Measurements from ENCODE around the gene ABCA3. TPM values are rescaled to one million over a fixed set of nuclear protein-coding genes. Genes with fewer than 3 reads are reported as not detected.

Gene ABCA3
- total RNA-seq, 1 donor from 2014 or later, result 32.1 TPM

GRCh38 chr16:2298621-2299020, 41.9 kb downstream of the ABCA3 start:
- DNase-seq (ENCODE audit: low read depth), result no peak

GRCh38 chr16:2297506-2297860, 43.0 kb downstream of the ABCA3 start:
- no peak overlapping the region for H3K4me3 ChIP-seq (ENCODE audit: low read depth, low read length)
- no peaks in the 10 kb centered on the region for H3K36me3 ChIP-seq (ENCODE audit: control insufficient read depth, insufficient read depth, low read length)
- TF ChIP-seq CTCF (IDR thresholded peaks at IDR 0.05; ENCODE audit: insufficient read depth, low read length, poor library complexity, severe bottlenecking), result no peak
- no peaks in the 10 kb centered on the region for H3K27me3 ChIP-seq (ENCODE audit: control insufficient read depth, insufficient read depth, low read length)
- no peak for DNase-seq (ENCODE audit: low read depth)

More at GRCh38 chr16:2298621-2299020, 41.9 kb downstream of the ABCA3 start:
- no peak for TF ChIP-seq CTCF (IDR thresholded peaks at IDR 0.05; ENCODE audit: insufficient read depth, low read length, poor library complexity, severe bottlenecking)
- no peaks in the 10 kb centered on the region for H3K27me3 ChIP-seq (ENCODE audit: control insufficient read depth, insufficient read depth, low read length)
- H3K36me3 ChIP-seq (ENCODE audit: control insufficient read depth, insufficient read depth, low read length), result no peaks in the 10 kb centered on the region
- H3K4me3 ChIP-seq (ENCODE audit: low read depth, low read length), result no peak overlapping the region

- H3K36me3 ChIP-seq (ENCODE audit: control insufficient read depth, insufficient read depth, low read length), result no peaks in the 10 kb centered on the region
- DNase-seq (ENCODE audit: low read depth), result no peak
Observed at GRCh38 chr16:2296661-2297505, 43.6 kb downstream of the ABCA3 start.

GRCh38 chr16:2295056-2295798, 45.3 kb downstream of the ABCA3 start:
- no peaks in the 10 kb centered on the region for H3K27me3 ChIP-seq (ENCODE audit: control insufficient read depth, insufficient read depth, low read length)
- no peak overlapping the region for H3K4me3 ChIP-seq (ENCODE audit: low read depth, low read length)
- TF ChIP-seq CTCF (IDR thresholded peaks at IDR 0.05; ENCODE audit: insufficient read depth, low read length, poor library complexity, severe bottlenecking), result no peak
- H3K36me3 ChIP-seq (ENCODE audit: control insufficient read depth, insufficient read depth, low read length), result no peaks in the 10 kb centered on the region
- DNase-seq (ENCODE audit: low read depth), result no peak

More at GRCh38 chr16:2296661-2297505, 43.6 kb downstream of the ABCA3 start:
- Histone ChIP-seq H3K27me3 (ENCODE audit: control insufficient read depth, insufficient read depth, low read length) (no peaks in the 10 kb centered on the region), H3K4me3 (ENCODE audit: low read depth, low read length) (no peak overlapping the region)
- peak; percentile 42 for TF ChIP-seq CTCF (IDR thresholded peaks at IDR 0.05; ENCODE audit: insufficient read depth, low read length, poor library complexity, severe bottlenecking)

- Histone ChIP-seq H3K4me3 (ENCODE audit: low read depth, low read length) (no peak overlapping the region), H3K27me3 (ENCODE audit: control insufficient read depth, insufficient read depth, low read length) (no peaks in the 10 kb centered on the region), H3K36me3 (ENCODE audit: control insufficient read depth, insufficient read depth, low read length) (no peaks in the 10 kb centered on the region)
- no peak for TF ChIP-seq CTCF (IDR thresholded peaks at IDR 0.05; ENCODE audit: insufficient read depth, low read length, poor library complexity, severe bottlenecking)
- DNase-seq (ENCODE audit: low read depth), result no peak
Observed at GRCh38 chr16:2292221-2292620, 48.3 kb downstream of the ABCA3 start.
